Sigmoid colon (tissue), 7 donors: ENCODE results near the gene ZNF775. TPM values are rescaled to one million over a fixed set of nuclear protein-coding genes. Genes with fewer than 3 reads are reported as not detected.

Source experiments
- DNase-seq: peaks from one replicate; pipeline ENCODE4 v3.0.0-alpha.2; 2019
- H3K27ac ChIP-seq, 4 donors: fragments of 200-600 bp; sonication (generic); one replicate each; pipeline ENCODE4 v1.5.1; 2016 to 2019; ENCODE audit warnings: mild to moderate bottlenecking in 1 of 4
- H3K27me3 ChIP-seq, 3 donors: fragments of 200-600 bp; sonication (generic); one replicate each; pipeline ENCODE4 v1.5.1; 2019; ENCODE audit warnings: mild to moderate bottlenecking in 1 of 3
- H3K36me3 ChIP-seq, 4 donors: fragments of 200-600 bp; sonication (generic); one replicate each; pipeline ENCODE4 v1.5.1; 2016 to 2019
- H3K4me1 ChIP-seq, 4 donors: fragments of 200-600 bp; sonication (generic); one replicate each; pipeline ENCODE4 v1.5.1; 2017 to 2019
- H3K4me3 ChIP-seq, 4 donors: fragments of 200-600 bp; sonication (generic); one replicate each; pipeline ENCODE4 v1.5.1; 2017 to 2019; ENCODE audit warnings: mild to moderate bottlenecking in 2 of 4, moderate library complexity in 1 of 4
- H3K9me3 ChIP-seq, 4 donors: fragments of 200-600 bp in 3 of 4; sonication (generic) in 3 of 4; one replicate each; pipeline versions ENCODE4 v1.5.1 to v1.6.1; 2013 to 2019
- CTCF ChIP-seq, 4 experiments: fragments of 450-650 bp in 3 of 4; fragments of 200-600 bp in 1 of 4; IDR thresholded peaks; one replicate each; pipeline ENCODE4 v1.5.1; 2016 to 2019; ENCODE audit warnings: antibody characterized with exemption in 4 of 4, mild to moderate bottlenecking in 3 of 4, moderate library complexity in 2 of 4
- EP300 ChIP-seq, 4 donors: sonication (generic); formaldehyde crosslinking; IDR thresholded peaks; one replicate each; pipeline ENCODE4 v1.6.1; 2017; ENCODE audit warnings: antibody characterized with exemption in 4 of 4
- POLR2A ChIP-seq, 2 donors: fragments of 450-650 bp; IDR thresholded peaks; one replicate each; pipeline ENCODE4 v1.6.1; 2016; ENCODE audit warnings: antibody characterized with exemption in 2 of 2, mild to moderate bottlenecking in 2 of 2, moderate library complexity in 2 of 2
- POLR2AphosphoS5 ChIP-seq, 4 donors: sonication (generic); formaldehyde crosslinking; IDR thresholded peaks; one replicate each; pipeline ENCODE4 v1.6.1; 2017; ENCODE audit warnings: antibody characterized with exemption in 4 of 4
- WGBS, 2 donors: extraction: QIAGEN DNeasy Blood & Tissue Kit; methylation state at CpG; one replicate each; pipeline ENCODE4 v1.1.7; 2013; 5-methylcytosine and 5-hydroxymethylcytosine counted together
- intact Hi-C: fragments of 100-400 bp; cut with DNase I; formaldehyde crosslinking; loops from one replicate; pipeline ENCODE4 v1.15.1; 2023
- polyA plus RNA-seq, 3 donors: library from polyadenylated mRNA; stranded (reverse); fragments of 200-250 nt; gene quantifications; one replicate each; pipeline ENCODE4 v1.2.3, GENCODE V29; 2013
- total RNA-seq, 4 donors: library from RNA; depleted of rRNA; stranded (reverse); fragments of >200 nt; gene quantifications; one replicate each; pipeline ENCODE4 v1.1.0, GENCODE V29; 2016
- donor health status: healthy with polysubstance abuse.
- donor health status: Bipolar disorder and iron deficiency.
- donor health status: healthy.

The ZNF775 gene
- total and polyA plus RNA-seq, 7 donors: 3.0 to 10.7 (median 6.1) TPM

GRCh38 chr7:150402671-150403321 lies 23.7 kb downstream of the ZNF775 start:
- H3K36me3 ChIP-seq: peaks cover 0 to 17% (median 8%) of the 10 kb centered on the region in 4 donors
- H3K4me1 ChIP-seq: peaks cover 0 to 36% (median 31%) of the 10 kb centered on the region in 4 donors
- no peak for TF ChIP-seq POLR2AphosphoS5 (IDR thresholded peaks at IDR 0.05)
- no peak for TF ChIP-seq CTCF (IDR thresholded peaks at IDR 0.05)
- TF ChIP-seq POLR2A (IDR thresholded peaks at IDR 0.05): no peak
- no peak for TF ChIP-seq EP300 (IDR thresholded peaks at IDR 0.05)
- 43 to 77% methylated on average over 13 of the region's 13 CpGs for WGBS, 2 donors
- no peak overlapping the region for H3K4me3 ChIP-seq
- H3K9me3 ChIP-seq: no peaks in the 10 kb centered on the region
- DNase-seq: peak; percentile 42
- no peak overlapping the region for H3K27ac ChIP-seq
- intact Hi-C loops: loop anchor here (10.0 kb wide), 3 partner anchors 528 to 1138 kb away; partner anchors contain the start of genes ATP6V0E2, ZNF467 and ZNF783
- H3K27me3 ChIP-seq: no peaks in the 10 kb centered on the region

DNA sequence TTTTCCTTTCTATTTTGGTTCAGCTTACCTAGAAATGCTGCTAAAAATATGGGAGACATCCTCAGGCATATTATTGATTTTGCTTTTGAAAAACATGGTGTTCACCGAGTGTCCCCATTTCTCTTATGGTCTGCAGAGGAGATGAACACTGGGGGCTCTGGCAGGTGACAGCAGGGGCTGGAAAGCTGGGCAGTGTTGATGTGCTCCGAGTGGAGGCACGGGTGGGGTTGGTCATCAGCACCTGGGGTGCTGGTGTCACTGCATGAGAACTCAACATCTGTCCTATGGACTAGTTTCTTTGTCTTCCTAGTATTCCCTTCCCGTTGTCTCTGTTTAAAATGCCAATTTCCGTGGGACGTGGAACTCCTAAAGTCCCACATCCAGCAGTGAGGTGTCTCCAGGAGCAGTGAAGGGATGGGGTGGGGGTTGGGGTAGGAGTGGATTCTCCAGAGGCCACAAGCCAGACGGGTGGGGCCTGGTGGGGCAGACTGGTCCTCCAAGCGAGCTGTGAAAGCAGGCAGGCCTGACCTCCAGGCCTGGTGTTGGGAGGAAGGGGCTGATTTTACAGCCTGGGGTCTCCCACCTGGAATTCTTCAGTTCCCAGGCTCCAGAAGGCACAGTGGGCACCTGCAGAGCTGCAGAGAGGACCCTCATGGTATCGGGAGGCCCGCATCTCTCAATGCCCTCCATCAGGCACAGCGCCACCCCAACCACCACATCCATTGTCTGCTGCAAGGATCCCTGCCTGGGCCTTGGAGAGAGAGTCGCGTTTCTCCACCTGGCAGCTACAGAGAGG lies 24.4 kb downstream of the ZNF775 start:
- Histone ChIP-seq H3K36me3 (peaks cover 0 to 16% (median 3%) of the 10 kb centered on the region in 4 donors), H3K27me3 (no peaks in the 10 kb centered on the region), H3K4me1 (peaks cover 0 to 36% (median 32%) of the 10 kb centered on the region in 4 donors), H3K27ac (peak overlapping the region; percentile 95 to 99 (median 96)), H3K4me3 (no peak overlapping the region), H3K9me3 (no peaks in the 10 kb centered on the region)
- 70 to 88% methylated on average over 13 of the region's 13 CpGs for WGBS, 2 donors
- TF ChIP-seq POLR2A (IDR thresholded peaks at IDR 0.05): no peak
- TF ChIP-seq CTCF (IDR thresholded peaks at IDR 0.05): no peak
- no peak for TF ChIP-seq EP300 (IDR thresholded peaks at IDR 0.05)
- no peak for TF ChIP-seq POLR2AphosphoS5 (IDR thresholded peaks at IDR 0.05)
- DNase-seq: peak; percentile 63
- intact Hi-C loops: loop anchor here (10.0 kb wide), 3 partner anchors 529 to 1139 kb away; partner anchors contain the start of genes ATP6V0E2, ZNF467 and ZNF783

- peak; percentile 66 for DNase-seq
- 14 to 21% methylated on average over 16 of the region's 16 CpGs for WGBS, 2 donors
- TF ChIP-seq POLR2A (IDR thresholded peaks at IDR 0.05) (no peak), CTCF (IDR thresholded peaks at IDR 0.05) (no peak), EP300 (IDR thresholded peaks at IDR 0.05) (no peak), POLR2AphosphoS5 (IDR thresholded peaks at IDR 0.05) (no peak)
- Histone ChIP-seq H3K4me3 (peak overlapping the region; percentile 68 to 74 (median 74)), H3K9me3 (no peaks in the 10 kb centered on the region), H3K27ac (peak overlapping the region; percentile 95 to 99 (median 96)), H3K36me3 (peaks cover 0 to 10% (median 2%) of the 10 kb centered on the region in 4 donors), H3K27me3 (no peaks in the 10 kb centered on the region), H3K4me1 (peaks cover 0 to 36% (median 32%) of the 10 kb centered on the region in 4 donors)
- intact Hi-C loops: loop anchor here (10.0 kb wide), 3 partner anchors 529 to 1139 kb away; partner anchors contain the start of genes ATP6V0E2, ZNF467 and ZNF783
Measured at GRCh38 chr7:150404172-150404804, 25.2 kb downstream of the ZNF775 start.

DNA sequence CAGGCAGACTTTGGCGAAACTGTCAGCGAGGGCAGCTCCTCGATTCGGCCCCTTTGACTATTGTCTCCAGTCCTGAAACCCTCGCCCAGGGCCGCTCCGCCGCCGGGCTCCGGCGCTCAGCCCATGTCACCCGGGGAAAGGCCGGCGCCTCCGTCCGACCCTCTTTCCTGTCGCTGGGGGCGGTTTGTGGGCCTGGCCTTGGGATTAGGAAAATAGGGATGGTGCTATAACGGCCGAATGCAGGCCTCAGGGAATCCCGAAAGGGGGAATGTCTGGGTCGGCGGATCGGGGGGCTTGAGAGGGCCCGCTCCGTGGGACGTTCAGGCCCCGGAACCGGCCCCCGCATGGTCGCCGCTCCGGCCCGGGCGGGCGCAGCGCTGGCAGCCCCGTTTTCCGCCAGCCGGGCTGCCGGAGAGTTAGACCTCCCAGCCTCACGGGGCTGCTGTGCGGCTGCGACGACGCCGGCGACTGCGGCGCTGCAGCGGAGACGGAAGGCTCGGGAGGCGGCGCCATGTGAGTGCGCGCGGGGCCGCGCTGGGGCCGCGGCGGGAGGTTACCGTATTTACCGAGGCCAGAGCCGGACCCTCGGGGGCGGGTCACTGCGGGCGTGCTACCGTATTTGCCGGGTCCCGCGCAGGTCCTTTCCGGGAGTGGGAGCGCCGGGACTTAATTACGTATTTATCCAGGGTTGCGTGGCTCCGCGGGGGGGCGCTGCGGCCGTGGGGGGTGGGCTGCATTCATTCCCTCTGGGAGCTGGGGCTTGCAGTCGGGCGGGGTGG lies 25.9 kb downstream of the ZNF775 start:
- DNase-seq: peak; percentile 96
- H3K9me3 ChIP-seq: no peaks in the 10 kb centered on the region
- intact Hi-C loops: loop anchor here (5.0 to 10.0 kb wide), 5 partner anchors 38 to 1258 kb away; partner anchors contain the start of genes ATP6V0E2, REPIN1, ZNF398 and ZNF467
- no peaks in the 10 kb centered on the region for H3K27me3 ChIP-seq
- H3K4me1 ChIP-seq: peaks cover 0 to 36% (median 32%) of the 10 kb centered on the region in 4 donors
- peaks cover 0 to 16% (median 2%) of the 10 kb centered on the region in 4 donors for H3K36me3 ChIP-seq
- 0 to 1% methylated on average over 86 of the region's 86 CpGs for WGBS, 2 donors
- peak overlapping the region; percentile 68 to 74 (median 74) for H3K4me3 ChIP-seq
- H3K27ac ChIP-seq: peak overlapping the region; percentile 95 to 99 (median 96)
- TF ChIP-seq POLR2A (IDR thresholded peaks at IDR 0.05) (peak; percentile 51 to 65), CTCF (IDR thresholded peaks at IDR 0.05) (peak in 1 of 4 experiments; percentile 35), EP300 (IDR thresholded peaks at IDR 0.05) (no peak), POLR2AphosphoS5 (IDR thresholded peaks at IDR 0.05) (peak; percentile 71 to 87 (median 79))
